Stimulated activated CD4-positive, alpha-beta T cell treated with anti-CD3 and anti-CD28 coated beads, Interleukin-15, amount 100 ng/mL, for 48 hours (primary cell): Measurements from ENCODE around the gene MBD2.
"Not testable (repeated sequence)": the region's sequence is repeated elsewhere in the genome, so short reads cannot be mapped to it uniquely, and the experiment has no call there.

Source experiments
- DNase-seq, 2 donors: peaks; one replicate each; pipeline ENCODE4 v3.0.0-alpha.2; 2020; ENCODE audit warnings: low read depth in 2 of 2

MBD2 gene

DNA sequence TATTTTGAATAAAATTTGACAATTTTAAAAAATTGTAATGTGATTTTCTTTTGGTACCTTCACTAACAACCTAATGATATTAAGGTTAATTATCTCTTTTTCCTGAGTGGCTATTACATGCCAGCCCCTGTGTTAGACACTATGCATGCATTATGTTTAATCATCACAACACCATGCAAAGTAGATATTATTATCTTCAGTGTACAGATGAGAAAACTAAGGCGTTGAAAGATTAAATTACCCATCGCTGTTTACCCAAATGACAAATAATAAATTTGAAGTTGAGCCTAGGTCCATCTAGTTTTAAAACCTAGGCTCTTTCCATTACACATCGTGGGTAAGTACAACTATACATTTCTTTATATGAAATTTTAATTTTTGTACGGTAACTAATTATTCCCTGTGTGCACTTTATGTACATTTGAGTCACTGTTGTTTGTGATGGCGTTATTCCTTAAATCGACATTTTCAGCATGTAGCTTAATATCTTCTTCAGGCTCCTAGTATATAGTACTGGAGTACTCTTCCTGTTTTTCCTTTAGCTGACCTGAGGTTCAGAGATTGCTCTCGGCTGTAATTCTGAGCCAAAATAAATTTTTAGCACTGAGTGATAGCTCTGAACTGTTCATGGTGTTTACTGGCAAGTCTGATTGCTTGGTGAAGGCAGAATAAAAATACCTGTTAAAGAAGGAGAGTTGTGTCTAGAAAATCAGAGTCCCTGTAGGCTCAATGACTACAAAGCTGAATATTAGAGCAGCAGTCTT lies 13.9 kb upstream of the MBD2 start:
- DNase-seq = no peak

DNA sequence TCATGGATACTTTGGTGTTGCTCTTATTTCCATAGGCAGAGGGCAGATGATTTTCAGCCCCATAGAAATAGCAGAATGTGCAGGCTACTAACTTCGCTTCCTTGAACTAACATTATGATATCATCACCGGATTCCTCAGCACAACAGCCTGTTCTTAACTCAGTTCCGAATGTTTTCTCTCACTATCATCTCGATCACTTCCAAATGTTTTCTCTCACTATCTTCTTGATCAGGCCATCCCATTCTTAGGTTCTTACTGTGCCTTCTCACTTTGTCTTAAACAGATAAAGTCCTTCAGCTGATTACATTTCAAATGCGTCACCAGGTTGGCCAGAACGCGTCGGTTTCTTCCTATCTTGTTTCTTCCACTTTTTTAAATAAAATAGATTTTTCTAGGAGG lies 11.4 kb upstream of the MBD2 start:
- no peak for DNase-seq

DNA sequence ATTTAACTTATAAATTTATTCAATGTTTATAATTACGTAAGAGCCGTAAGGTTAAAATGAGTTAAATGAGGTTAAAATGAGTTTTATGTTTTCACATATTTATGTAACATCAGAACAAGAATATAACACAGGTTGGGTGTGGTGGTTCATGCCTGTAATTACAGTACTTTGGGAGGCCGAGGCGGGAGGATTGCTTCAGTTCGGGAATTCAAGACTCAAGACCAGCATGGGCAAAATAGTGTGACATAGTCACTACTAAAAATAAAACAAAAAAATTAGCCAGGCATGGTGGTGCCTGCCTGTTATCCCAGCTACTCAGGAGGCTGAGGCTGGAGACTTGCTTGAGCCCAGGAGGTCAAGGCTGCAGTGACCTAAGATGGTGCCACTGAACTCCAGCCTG lies 9.3 kb upstream of the MBD2 start:
- no peak for DNase-seq

DNA sequence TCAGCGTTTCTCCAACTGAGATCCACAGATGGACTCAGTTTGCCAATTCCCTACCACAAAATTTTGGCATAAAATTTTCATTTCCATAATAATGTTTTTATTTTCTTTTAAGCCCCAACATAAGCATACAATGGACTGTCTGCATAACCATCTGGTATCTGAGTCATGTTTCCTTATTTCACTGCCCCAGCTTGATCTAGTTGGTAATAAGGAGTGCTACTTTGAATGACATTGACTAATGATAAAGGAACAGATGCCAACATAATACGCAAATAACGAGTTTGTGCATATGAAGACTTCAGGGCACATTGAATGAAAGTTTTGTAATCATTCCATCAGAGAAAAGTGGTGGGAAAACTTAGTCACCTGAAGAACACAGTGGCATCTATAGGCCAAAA lies 8.8 kb upstream of the MBD2 start:
- no peak for DNase-seq

DNA sequence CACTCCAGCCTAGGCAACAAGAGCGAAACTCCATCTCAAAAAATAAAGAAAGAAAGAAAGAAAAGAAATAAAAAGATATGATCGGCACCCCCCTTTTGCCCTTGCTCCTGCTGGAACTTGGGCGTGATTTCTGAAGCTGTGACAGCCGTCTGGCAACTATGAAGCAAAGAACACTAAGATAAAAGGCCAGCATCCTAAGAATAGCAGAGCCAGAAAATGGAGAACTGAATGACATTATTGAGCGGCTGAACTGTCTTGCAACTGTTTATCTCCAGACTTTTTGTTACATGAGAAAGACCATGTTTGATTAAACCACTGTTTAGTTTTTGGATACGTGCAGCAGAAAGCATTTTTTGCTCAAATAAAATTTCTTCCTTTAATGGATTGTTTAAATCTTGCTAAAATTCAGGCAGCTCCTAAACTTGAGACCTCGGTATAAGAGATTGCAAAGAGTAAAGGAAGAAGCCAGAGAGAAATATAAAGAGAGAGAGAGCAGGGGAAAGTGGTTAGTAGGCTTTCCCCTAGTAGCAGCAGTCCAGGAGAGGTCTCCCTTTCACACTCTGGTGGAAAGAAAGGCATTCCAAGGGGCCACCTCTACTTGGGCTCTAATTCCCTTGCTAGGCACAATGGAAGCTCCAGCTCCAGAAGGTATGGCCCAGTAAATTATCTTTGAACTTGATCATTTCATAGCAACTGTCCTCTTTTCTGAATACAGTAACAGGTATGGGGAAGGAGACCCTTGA lies 8.2 kb upstream of the MBD2 start:
- DNase-seq = no peak

DNA sequence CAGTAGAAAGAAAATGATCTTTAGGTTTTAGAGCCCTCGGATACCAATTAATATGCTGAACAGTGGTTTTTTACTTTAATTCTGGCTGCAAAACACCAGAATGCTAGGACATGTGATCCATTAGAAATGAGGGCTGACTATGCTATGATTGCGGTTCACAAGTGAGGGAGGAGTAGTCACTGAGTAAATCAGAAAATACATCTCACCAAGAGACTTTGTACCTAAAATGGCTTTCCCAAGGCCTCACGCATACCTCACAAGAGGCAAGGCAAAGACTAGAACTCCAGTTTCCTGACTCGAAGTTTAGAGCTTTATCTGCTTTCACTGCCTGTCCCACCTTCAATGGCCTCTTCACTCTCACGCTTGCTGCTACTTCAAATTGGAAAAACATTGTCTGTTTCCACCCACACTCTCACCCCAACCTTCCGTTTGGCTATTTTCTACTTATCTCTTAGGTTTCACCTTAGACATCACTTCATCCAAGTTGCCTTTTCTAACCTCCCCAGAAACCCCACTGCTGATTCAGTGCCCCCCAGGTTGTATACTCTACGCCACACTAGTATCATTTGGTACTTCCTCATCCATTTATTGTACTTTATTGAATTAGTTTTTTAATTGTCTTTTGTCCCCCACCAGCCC lies 5.1 kb upstream of the MBD2 start:
- DNase-seq = no peak

DNA sequence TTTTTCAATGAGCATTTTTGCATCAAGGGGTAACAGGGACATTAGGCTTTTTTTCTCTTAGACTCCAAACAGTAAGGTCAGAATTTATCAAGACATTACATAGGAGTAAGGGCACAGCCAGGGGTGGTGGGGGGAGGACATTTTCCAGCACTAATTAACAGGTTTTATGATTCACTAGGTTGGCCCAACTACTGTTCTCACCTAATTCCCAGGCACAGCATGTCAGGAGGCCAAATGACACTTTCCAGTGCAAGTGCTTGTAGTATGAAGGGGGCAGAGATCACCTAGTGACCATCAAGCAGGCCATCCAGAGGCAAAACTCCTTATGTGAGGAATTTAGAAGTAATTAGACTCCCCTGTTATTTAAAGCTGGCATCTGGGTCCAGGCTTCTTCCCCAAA lies 3.9 kb upstream of the MBD2 start:
- DNase-seq = no peak

DNA sequence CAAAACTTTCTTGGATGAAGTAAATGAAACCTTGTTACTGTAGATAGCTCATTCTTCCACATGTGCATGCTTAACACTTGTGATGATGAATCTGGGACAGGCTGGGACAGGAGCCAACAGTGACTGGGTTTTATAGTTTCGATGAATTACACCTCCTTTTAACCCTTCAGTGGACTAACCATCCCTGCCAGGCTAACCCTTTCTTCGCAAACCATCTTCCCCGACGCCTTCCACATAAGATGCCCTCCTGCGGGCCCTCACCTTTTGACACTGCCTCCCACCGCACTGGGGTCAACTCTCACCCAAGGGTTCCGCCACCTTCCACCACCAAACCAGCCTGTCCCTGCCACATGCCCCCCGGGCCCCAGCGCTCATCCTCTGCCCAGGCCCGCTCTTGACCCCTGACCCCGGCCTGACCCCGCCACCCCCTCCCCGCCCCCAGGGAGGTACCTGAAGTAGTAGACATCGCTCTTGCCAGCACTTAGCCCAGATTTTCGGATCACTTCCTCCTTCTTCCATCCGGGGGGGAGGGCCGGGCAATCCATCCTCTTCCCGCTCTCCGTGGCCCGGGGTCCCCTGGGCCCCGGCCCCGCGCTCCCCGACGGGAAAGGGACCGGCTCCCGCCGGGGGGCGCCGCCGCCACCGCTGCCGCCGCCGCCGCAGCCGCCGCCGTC lies 764 bp downstream of the MBD2 start:
- peak; percentile 40 to 43 for DNase-seq

DNA sequence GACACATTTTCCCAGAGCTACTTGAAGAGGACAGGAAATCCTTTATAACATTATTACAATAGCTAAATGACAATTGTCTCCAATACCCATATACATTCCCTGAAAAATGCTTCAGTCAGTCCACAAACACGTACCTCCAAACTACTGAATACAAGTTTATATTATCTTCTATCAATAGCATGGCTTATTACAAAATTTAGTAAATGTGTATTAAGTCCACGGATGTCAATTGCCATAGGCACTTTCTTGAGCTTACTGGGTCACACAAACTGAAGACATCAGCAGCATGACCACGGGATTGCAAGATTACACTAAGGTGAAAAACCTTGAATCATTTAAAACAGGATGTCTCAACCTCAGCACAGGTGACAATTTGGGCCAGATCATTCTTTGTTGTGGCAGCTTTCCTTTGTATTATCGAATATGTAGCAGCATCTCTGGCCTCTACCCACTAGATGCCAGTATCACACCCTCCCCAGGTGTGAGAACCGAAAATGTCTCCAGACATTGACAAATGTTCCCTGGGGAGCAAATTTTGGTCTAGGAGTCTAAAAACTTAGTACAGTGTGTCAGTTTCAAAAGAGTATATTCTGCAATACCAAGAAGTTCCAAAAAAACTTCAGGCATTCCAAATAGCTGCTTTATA lies 1.4 kb downstream of the MBD2 start:
- DNase-seq = peak; percentile 15 to 17

DNA sequence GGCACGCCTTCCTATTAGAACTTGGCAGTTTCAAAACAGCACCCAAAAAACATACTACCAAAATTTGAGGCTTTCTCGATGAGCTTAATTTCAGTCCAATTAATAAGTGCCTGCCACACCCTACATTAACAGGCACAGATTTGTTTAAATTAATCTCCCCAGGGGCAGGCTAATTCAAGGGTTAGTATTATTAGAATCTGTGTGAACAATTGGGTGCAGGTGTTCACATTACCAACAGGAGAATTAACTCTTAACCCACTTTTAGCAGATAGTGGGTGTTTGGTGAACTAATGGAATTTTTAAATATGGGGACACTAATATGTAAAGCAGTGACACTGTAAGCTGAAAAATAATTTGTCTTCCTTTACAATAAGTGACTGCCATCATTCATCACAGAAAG lies 4.1 kb downstream of the MBD2 start:
- DNase-seq = no peak

DNA sequence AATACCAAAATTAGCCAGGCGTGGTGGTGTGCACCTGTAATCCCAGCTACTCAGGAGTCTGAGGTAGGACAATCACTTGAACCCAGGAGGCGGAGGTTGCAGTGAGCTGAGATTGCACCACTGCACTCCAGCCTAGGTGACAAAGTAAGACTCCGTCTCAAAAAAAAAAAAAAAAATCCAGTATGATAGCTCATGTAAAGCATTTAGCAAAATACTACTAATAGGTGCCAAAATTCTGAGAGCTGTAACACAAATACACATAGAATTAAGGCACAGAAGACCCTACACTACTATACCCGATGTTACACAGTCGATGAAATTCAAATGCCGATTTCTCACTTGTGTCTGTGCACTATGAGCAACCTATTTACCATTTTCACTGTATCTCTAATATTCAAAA lies 5.7 kb downstream of the MBD2 start:
- DNase-seq = not testable (repeated sequence)

DNA sequence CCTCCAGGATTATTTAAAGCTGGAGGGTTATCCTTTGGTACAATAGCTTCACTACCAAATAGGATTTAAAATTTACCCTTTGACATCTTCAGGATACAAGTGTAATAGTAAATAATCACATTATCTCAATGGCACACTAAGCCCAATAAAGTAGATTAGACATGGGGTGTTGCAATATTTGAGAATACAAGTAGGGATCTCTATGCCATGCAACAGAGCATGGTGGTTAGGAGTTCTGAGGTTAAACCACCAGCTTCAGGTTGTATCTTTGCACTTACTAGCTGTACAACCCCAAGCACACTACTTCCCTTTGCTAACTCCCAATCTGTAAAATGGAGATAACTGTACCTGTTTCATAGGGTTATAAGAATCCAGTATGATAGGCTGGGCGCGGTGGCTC lies 6.2 kb downstream of the MBD2 start:
- DNase-seq = no peak

DNA sequence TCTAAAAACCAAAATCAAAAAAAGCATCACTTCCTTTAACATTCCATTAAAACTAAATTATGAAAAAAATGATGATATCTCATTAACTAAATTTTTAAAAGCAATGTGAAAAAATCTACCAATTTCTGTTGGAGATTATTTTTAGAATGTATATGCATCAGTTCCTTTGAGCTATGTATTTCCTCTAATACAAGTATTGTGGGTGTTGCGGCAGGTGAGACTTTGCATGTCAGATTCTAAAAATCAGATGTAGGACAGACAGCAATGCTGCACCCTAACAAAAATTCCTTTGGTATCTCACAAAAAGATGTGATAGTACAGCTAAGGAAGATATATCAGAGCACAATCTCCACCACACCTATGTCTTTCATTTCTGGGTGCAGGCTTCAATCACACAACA lies 6.8 kb downstream of the MBD2 start:
- DNase-seq = no peak

DNA sequence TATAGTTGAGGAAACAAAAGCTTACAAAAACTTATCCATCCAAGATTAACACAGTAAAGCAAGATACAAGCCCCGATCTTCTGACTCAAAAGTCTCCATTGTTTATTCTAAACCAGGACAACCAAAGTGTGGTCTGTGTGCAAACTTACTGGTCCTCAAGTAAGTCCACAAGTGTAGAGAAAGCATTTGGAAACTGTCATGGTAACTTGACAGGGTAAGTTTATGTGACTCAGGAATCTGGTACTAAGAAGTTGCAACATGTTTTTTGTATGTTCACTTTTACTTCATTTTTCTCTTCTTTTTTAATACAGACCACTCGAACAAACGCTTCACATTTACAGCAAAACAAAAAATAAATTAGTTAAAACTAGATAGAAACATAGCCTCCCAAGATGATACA lies 9.4 kb downstream of the MBD2 start:
- no peak for DNase-seq

DNA sequence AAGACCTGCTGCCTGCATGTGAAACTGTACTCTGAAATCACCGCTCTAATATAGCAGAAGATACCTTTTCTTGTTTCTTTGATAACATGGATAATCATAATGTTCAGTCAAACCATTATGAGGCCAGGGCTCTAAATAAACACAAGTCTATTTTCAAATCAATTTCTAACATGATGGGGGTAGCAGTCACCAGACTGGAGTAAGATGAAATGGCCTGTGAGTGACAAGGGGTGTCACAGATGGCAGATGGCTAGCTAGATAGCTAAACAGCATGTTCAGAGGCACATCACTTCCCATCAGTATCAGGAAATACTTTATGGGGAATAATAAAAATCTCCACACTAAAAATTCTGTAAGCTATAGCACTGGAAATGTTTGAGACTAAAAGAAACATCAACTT lies 14.0 kb downstream of the MBD2 start:
- no peak for DNase-seq

DNA sequence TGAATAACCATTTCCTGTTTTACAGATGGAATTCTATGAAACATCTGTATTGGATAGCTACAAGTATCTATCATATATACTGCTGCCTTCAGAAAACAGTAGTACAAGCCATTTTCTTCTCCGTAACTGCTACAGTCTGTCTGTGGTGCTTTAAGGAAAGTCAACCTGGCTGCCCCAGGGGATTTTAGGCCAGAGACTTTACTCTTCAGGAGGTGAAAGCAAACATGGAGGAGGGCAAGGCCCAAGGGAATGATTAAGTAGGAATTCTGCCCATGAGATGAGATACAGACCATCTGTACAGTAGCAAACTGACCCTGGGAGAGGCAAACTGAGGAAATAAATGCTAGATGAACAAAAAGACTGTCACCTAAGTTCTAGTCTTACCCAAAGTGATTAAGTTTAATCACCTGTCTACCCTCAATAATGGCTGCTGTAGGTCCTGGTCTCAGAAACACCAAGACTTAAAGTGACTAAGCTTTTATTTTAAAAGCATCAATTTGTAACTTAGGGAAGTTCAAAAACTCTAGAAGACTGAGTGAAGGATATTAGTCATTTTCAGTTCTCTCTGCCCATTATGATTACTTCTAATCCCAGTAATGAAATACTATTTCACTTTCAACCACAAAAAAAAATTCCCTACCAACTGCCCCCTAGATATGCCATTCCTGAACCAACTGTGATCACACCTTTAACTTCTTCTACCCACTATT lies 14.8 kb downstream of the MBD2 start:
- DNase-seq = no peak

DNA sequence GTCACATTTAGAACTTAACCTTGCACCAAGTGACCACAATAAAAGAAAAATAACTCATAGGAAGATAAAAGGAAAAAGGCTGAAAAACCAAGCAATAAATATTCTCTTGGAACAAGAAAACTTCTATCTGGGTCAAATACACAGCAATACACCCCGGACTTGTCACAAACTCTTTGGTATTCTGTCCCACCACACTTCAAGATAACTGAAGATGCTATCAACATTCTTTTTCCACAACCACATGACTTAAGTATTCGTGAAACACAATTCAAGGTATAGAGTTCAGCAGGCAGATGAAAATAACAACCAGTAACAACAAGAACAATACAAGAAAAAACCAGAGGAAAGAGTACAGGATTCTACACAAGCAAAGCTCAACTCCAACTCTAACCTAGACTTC lies 18.0 kb downstream of the MBD2 start:
- DNase-seq = no peak

DNA sequence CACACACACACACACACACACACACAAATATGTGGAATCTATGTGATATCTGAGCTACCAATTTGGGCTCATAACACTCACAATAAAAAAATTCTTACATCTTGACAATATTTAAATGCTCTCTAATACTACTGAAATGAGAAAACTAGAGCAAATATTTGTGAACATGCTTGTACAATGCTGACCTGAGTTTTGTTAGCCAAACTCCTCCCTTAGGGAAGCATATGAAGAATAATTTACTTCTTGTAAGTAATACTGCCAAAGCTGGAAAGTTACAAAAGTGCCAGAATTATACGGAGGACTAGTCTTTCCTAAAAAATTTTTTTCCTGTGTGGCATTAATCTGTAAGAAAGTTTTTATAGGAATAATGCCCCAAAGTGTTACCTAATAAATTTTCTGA lies 18.5 kb downstream of the MBD2 start:
- no peak for DNase-seq

DNA sequence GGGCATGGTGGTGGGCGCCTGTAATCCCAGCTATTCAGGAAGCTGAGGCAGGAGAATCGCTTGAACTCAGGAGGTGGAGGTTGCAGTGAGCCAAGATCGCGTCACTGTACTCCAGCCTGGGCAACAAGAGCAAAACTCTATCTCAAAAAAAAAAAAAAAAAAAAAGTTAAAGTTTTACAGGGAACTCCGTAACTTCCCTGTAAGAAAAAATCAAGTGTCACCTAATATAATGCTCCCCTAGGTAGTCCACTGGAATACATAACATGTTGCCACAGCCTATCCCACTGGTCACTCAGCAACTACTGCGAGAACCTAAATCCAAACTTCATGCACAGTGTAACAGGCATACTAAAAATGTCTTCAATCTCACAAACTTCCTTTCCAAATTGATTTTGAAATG lies 19.0 kb downstream of the MBD2 start:
- not testable (repeated sequence) for DNase-seq

DNA sequence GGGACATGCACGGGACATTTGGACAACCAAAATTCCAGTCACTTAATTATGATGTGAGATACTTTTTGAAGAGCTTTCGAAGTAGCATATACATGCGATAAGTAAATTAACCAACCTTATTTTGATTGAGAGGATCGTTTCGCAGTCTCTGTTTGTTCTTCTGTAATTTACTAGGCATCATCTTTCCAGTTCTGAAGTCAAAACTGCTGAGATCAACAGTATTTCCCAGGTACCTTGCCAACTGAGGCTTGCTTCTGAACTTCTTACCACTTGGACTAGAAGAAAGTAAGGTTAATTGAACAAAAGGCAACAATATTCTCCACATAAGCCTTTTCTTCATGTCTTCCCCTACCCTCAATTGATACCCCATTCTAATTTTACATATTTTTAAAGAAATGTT lies 19.6 kb downstream of the MBD2 start:
- DNase-seq = no peak

DNA sequence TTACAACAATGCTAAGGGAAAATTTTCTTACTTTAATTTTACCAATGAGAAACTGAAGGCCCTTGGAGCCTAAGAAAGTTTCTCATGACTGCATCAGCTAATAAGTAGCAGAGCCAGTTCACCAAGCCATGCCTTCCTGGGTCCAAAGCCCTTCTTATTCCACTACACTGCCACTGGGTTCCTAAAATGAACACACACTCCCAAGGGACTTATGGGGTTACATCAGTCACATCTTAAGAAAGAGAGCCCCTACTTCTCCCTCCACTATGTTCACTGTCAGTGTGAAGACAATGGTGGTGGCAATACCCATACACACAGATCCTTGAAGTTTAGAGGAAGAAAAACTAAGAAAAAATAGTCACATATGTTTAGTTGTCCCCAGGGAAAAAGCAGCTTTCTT lies 20.6 kb downstream of the MBD2 start:
- no peak for DNase-seq
